HG03521 (cell line): Measurements from ENCODE around the gene SOD3.

Experiments
- ATAC-seq: cut with Tn5 transposase; IDR thresholded peaks from one replicate; pipeline ENCODE4 v1.9.1; 2021; ENCODE audit warnings: mild to moderate bottlenecking, moderate library complexity; ENCODE audit not compliant: unreplicated experiment

The SOD3 gene

DNA sequence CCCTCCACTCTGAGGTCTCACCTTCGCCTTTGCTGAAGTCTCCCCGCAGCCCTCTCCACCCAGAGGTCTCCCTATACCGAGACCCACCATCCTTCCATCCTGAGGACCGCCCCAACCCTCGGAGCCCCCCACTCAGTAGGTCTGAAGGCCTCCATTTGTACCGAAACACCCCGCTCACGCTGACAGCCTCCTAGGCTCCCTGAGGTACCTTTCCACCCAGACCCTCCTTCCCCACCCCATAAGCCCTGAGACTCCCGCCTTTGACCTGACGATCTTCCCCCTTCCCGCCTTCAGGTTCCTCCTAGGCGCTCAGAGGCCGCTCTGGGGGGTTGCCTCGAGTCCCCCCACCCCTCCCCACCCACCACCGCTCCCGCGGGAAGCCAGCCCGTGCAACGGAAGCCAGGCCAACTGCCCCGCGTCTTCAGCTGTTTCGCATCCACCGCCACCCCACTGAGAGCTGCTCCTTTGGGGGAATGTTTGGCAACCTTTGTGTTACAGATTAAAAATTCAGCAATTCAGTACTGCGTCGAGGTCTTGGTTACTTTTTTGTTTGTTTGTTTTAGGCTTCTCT lies 5.0 kb downstream of the SOD3 start:
- ATAC-seq: no peak

GRCh38 chr4:24801136-24801855 lies 5.9 kb downstream of the SOD3 start:
- no peak for ATAC-seq

- no peak for ATAC-seq
Observed at GRCh38 chr4:24802648-24803047, 7.3 kb downstream of the SOD3 start.

GRCh38 chr4:24805067-24805466 lies 9.7 kb downstream of the SOD3 start:
- ATAC-seq: no peak

GRCh38 chr4:24805566-24805965 lies 10.2 kb downstream of the SOD3 start:
- no peak for ATAC-seq

DNA sequence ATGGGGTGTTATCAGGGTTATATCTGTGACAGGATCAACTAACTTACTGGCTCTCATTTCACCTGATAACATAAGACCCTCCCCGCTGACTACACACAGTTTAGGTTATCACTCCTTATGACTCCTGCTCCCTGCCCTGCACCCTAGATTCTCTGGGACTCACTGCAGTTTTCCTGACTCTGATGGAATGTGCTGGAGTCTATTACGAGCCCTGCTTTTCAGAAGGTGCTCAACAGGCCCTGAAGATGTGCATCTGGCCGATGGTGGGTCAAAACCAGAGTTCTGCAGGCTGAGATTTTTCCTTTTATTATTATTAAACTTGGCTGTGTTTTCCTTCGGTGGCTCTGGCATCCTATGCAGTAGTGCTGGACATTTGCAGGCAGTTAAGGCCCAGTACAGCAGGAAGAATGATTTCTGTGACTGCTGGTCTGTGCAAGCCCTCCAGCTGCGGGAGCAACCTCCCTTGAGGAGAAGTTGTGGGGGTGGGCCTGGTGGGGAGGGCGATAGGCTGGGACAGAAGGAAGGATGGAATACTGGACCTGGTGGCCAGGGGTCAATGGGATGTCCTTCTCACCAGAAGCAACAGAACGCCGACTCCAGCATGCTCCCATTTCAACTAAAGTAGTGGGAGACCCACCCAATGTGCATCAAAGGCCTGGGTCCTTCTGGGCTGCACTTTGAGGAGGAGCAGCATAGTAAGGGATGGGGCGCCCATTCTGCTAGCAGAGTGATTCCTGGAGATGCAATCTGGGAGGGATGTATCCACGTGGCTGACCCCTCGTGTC lies 11.0 kb downstream of the SOD3 start:
- ATAC-seq: no peak

DNA sequence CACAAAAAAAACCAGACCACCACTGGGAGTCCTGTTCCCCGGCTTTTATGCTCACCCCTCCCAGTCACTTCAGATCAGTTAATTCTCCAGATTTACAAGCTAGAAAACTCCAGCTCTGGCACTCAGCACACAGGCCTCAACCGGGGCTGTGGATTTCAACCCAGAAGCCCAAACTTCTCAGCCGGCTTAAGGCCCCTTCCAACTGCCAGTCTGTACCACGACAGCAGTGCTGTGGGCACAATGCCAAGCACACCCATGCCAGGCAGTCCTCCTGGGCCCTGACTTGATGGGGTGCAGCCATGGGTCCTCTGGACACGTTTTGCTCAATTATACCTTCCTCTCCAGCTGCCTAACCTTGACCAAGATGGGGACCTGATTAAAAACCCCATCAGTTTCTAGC lies 12.2 kb downstream of the SOD3 start:
- ATAC-seq: no peak

GRCh38 chr4:24808261-24808660 lies 12.9 kb downstream of the SOD3 start:
- no peak for ATAC-seq

DNA sequence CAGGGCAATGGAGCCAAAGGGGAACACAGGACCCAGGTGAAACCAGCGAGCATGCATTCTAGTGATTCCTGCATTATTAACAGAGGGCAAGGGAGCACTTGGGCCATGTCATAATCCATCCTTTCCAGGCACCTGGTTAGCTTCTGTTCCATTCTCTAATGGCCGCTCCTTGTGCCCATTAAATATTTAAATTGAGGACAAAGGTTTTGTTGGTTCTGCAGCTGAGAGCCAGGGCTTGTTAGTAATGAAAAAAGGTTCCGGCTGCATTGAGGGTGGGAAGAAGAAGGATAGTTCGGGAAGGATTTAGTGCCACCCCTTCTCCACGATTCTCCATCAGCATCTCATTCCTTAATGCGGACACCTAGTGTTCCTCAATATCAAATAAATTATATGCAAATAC lies 13.6 kb downstream of the SOD3 start:
- ATAC-seq: no peak

- ATAC-seq: no peak
Observed at GRCh38 chr4:24809376-24809775, 14.0 kb downstream of the SOD3 start.

GRCh38 chr4:24809815-24810405 lies 14.5 kb downstream of the SOD3 start:
- ATAC-seq: no peak

GRCh38 chr4:24810871-24811631 lies 15.7 kb downstream of the SOD3 start:
- ATAC-seq: no peak

DNA sequence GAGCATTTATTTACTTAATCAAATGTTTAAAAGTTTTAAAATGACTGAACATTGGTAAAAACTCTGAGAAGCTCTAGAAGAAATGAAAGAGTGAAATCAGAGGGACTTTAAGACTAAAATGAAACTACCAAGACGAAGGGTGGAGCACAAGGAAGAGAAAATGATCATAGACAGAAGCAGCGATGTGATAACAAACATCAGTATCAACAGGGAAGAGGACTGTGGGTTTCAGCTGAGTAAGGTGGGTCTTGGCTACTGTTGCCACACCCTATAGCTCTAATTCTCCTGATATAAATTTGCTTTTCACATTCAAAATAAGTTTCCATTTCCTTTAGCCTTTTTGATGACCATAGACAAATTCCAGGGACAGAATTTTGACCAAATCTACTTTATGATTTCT lies 18.4 kb downstream of the SOD3 start:
- no peak for ATAC-seq

GRCh38 chr4:24816797-24817196 lies 21.4 kb downstream of the SOD3 start:
- ATAC-seq: no peak

GRCh38 chr4:24820541-24820940 lies 25.2 kb downstream of the SOD3 start:
- no peak for ATAC-seq

GRCh38 chr4:24824720-24825119 lies 29.3 kb downstream of the SOD3 start:
- ATAC-seq: no peak

DNA sequence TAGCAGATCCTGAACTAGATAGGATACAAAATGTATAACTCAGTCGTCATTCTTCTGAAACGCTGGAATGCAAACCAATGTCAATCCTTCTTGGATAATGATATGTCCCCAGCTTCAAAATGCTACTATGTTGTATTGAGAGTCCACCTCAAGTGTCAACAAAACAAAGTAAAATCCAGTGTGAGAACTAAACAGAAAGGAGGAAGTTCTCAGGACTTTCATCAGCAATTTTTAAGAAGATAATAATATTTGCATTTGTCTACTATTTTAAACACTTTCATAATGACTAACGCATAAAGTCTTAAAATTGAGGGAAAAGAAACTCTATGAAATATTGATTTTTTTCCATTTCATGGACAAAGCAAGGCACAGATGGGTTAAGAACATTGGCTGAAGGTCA lies 36.3 kb downstream of the SOD3 start:
- ATAC-seq: no peak

DNA sequence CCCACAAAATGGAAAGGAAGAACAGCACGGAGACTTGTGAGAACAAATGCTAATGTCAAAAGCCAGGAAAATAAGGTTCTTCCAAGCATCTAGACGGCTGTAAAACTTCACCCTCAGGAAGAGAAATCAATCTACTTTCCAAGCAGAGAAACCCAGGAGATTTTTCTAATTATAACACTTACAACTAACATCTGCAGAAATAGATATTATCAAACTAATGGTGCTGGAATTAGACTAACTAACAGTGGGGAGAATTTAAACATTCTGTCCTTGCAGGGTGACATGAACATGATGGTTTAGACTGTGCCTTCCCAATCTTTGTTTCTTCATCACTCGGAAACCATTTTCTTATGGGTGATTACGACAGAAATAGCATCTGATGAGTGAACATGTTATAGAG lies 40.3 kb downstream of the SOD3 start:
- ATAC-seq: no peak

- ATAC-seq: no peak
Observed at GRCh38 chr4:24836661-24837242, 41.4 kb downstream of the SOD3 start.

GRCh38 chr4:24837336-24837735 lies 42.0 kb downstream of the SOD3 start:
- ATAC-seq: no peak

GRCh38 chr4:24837781-24838180 lies 42.4 kb downstream of the SOD3 start:
- no peak for ATAC-seq
